GM19043 (cell line): ENCODE data around the gene C11orf86.

Experiments used
- ATAC-seq: cut with Tn5 transposase; IDR thresholded peaks from one replicate; pipeline ENCODE4 v1.9.1; 2021; ENCODE audit warnings: low read depth; ENCODE audit not compliant: unreplicated experiment

Gene C11orf86

GRCh38 chr11:66964495-66964894 lies 10.6 kb upstream of the C11orf86 start:
- no peak for ATAC-seq

- ATAC-seq: no peak
Measured at GRCh38 chr11:66966351-66966750, 8.8 kb upstream of the C11orf86 start.

GRCh38 chr11:66967670-66968425 lies 7.3 kb upstream of the C11orf86 start:
- ATAC-seq: no peak

- ATAC-seq: no peak
Measured at GRCh38 chr11:66969584-66970225, 5.4 kb upstream of the C11orf86 start.

- no peak for ATAC-seq
Measured at GRCh38 chr11:66970371-66970806, 4.7 kb upstream of the C11orf86 start.

GRCh38 chr11:66970807-66971442 lies 4.2 kb upstream of the C11orf86 start:
- no peak for ATAC-seq

- no peak for ATAC-seq
Measured at GRCh38 chr11:66971488-66971887, 3.6 kb upstream of the C11orf86 start.

GRCh38 chr11:66973956-66974580 lies 1.0 kb upstream of the C11orf86 start:
- ATAC-seq: no peak

GRCh38 chr11:66975405-66976027 lies 412 bp downstream of the C11orf86 start:
- ATAC-seq: no peak

- no peak for ATAC-seq
Measured at GRCh38 chr11:66976028-66976467, 944 bp downstream of the C11orf86 start.

GRCh38 chr11:66976925-66977324 lies 1.8 kb downstream of the C11orf86 start:
- ATAC-seq: no peak

GRCh38 chr11:66978229-66978628 lies 3.1 kb downstream of the C11orf86 start:
- ATAC-seq: no peak

GRCh38 chr11:66978717-66979116 lies 3.6 kb downstream of the C11orf86 start:
- no peak for ATAC-seq

GRCh38 chr11:66979336-66979980 lies 4.4 kb downstream of the C11orf86 start:
- ATAC-seq: no peak

GRCh38 chr11:66981976-66982578 lies 7.0 kb downstream of the C11orf86 start:
- ATAC-seq: no peak

- ATAC-seq: no peak
Measured at GRCh38 chr11:66983275-66983924, 8.3 kb downstream of the C11orf86 start.

- ATAC-seq: no peak
Measured at GRCh38 chr11:66985508-66986177, 10.5 kb downstream of the C11orf86 start.

- no peak for ATAC-seq
Measured at GRCh38 chr11:66986178-66986545, 11.1 kb downstream of the C11orf86 start.

- ATAC-seq: no peak
Measured at GRCh38 chr11:66987158-66987620, 12.1 kb downstream of the C11orf86 start.
